A549 (cell line): ENCODE data around the gene BAHCC1.

Source experiments
- EP300 ChIP-seq, 2 experiments: fragments of >200 bp; sonication (Bioruptor Twin); formaldehyde crosslinking; IDR thresholded peaks; 2 replicates in 1 of 2; 3 replicates in 1 of 2; pipeline ENCODE4 v1.6.1; 2016 to 2017
- NR3C1 ChIP-seq: fragments of >200 bp; sonication (Bioruptor Twin); formaldehyde crosslinking; IDR thresholded peaks from 3 replicates; pipeline ENCODE4 v1.6.1; 2017
- RARB ChIP-seq: fragments of 250-450 bp; sonication (Bioruptor Pico); IDR thresholded peaks from 2 replicates; pipeline ENCODE4 v1.8.0; 2021; ENCODE audit warnings: mild to moderate bottlenecking, moderate library complexity
- SREBF2 ChIP-seq: fragments of 450-650 bp; IDR thresholded peaks from 2 replicates; pipeline ENCODE4 v1.6.1; 2014; ENCODE audit warnings: mild to moderate bottlenecking, moderate library complexity

DNA sequence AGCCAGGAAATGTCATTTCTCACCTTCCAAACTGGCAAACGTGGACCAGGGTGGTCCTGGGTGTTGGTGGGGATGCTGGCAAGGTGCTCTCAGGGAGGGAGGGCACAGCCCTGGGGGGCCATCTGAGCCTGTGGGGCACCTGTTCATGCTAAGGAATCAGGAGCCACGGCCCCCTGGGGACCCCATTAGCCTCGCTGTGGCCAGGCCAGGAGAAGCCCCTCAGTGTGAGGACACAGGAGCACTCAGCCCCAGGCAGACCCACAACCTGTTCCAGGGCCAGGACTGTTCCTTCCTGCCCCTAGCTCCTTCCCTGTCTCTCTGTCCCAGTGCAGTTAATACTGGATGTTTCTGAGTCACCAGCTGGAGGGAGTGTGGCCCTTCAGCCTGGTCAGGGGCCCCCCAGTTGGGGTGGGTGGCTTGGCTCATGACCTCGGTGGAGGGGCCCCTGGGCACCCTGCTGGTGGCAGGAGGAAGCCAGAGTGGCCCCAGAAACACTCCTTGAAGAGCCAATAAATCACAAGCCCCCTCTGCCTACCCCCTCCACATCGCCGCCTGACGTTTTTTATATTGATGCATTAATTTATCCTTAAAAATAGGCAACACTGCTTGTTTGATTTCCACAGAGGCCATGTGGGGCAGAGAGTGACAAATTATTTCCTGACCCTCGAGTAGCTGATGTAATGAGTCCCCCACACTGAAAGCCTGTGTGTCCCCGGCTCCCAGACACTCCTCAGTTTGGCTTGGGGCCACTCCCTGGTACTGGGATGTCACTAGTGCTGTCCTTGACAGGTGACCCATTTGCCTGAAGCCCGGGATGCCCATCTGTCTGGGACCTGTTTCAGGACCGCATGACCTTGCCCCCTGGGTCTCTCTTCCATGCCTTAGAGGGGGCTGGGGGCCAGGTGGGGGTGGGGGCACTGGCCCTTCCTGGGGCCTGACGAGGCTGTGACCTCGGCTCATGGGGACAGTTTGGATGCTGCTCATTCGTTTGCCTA lies 95.0 kb downstream of the BAHCC1 start:
- TF ChIP-seq NR3C1 (no peak), RARB (CRISPR knock-in tag) (no peak), EP300 (IDR thresholded peaks at IDR 0.05) (no peak), SREBF2 (no peak)
